22Rv1 (cell line): ENCODE results near the gene ESYT1.
A peak's percentile ranks its signal among the peaks of the same experiment; 100 is the strongest.

Experiments used
- H3K27ac ChIP-seq: fragments of 450-650 bp; 2 replicates; pipeline ENCODE4 v1.5.1; 2017
- ZFX ChIP-seq: fragments of 450-650 bp; IDR thresholded peaks from 2 replicates; pipeline ENCODE4 v1.6.1; 2017; ENCODE audit warnings: antibody characterized with exemption, borderline replicate concordance
- TF ChIP-seq, protein P1 (sequence below): fragments of 450-650 bp; IDR thresholded peaks from 2 replicates; pipeline ENCODE4 v1.5.1; 2017; ENCODE audit warnings: mild to moderate bottlenecking

Gene ESYT1, protein sequence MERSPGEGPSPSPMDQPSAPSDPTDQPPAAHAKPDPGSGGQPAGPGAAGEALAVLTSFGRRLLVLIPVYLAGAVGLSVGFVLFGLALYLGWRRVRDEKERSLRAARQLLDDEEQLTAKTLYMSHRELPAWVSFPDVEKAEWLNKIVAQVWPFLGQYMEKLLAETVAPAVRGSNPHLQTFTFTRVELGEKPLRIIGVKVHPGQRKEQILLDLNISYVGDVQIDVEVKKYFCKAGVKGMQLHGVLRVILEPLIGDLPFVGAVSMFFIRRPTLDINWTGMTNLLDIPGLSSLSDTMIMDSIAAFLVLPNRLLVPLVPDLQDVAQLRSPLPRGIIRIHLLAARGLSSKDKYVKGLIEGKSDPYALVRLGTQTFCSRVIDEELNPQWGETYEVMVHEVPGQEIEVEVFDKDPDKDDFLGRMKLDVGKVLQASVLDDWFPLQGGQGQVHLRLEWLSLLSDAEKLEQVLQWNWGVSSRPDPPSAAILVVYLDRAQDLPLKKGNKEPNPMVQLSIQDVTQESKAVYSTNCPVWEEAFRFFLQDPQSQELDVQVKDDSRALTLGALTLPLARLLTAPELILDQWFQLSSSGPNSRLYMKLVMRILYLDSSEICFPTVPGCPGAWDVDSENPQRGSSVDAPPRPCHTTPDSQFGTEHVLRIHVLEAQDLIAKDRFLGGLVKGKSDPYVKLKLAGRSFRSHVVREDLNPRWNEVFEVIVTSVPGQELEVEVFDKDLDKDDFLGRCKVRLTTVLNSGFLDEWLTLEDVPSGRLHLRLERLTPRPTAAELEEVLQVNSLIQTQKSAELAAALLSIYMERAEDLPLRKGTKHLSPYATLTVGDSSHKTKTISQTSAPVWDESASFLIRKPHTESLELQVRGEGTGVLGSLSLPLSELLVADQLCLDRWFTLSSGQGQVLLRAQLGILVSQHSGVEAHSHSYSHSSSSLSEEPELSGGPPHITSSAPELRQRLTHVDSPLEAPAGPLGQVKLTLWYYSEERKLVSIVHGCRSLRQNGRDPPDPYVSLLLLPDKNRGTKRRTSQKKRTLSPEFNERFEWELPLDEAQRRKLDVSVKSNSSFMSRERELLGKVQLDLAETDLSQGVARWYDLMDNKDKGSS

DNA sequence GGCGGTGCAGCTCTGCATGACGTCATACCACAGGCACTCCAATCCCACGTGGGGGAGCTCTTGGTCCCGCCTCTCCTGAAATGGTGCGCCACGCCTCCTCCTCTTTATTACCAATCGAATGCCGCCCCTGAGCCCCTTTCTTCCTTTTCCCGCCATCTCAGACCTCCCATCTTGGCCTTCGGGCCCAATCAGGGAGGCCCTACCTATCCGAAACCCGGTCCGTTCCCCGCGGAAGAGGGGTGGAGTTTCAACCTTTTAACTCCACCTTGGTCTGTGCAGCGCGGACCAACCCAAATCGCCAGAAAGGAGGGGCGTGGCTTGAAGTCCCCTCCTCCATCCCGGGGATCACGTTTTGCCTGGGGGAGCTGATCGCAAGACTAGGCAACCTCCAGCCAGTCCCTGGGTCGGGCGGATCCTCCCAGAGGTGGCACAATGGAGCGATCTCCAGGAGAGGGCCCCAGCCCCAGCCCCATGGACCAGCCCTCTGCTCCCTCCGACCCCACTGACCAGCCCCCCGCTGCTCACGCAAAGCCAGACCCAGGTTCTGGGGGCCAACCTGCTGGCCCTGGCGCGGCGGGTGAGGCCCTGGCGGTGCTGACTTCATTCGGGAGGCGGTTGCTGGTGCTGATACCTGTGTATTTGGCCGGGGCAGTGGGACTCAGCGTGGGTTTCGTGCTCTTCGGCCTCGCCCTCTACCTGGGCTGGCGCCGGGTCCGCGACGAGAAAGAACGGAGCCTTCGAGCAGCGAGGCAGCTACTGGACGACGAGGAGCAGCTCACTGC is at the start of gene ESYT1:
Gene ESYT1 (plus strand): TSS at position 380 of the 782 bp plus-strand sequence. CDS start 53 bp downstream, at position 433.
- TF ChIP-seq, protein P1, sequence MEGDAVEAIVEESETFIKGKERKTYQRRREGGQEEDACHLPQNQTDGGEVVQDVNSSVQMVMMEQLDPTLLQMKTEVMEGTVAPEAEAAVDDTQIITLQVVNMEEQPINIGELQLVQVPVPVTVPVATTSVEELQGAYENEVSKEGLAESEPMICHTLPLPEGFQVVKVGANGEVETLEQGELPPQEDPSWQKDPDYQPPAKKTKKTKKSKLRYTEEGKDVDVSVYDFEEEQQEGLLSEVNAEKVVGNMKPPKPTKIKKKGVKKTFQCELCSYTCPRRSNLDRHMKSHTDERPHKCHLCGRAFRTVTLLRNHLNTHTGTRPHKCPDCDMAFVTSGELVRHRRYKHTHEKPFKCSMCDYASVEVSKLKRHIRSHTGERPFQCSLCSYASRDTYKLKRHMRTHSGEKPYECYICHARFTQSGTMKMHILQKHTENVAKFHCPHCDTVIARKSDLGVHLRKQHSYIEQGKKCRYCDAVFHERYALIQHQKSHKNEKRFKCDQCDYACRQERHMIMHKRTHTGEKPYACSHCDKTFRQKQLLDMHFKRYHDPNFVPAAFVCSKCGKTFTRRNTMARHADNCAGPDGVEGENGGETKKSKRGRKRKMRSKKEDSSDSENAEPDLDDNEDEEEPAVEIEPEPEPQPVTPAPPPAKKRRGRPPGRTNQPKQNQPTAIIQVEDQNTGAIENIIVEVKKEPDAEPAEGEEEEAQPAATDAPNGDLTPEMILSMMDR: peak; percentile 23; the same call in 1 of the 2 replicates
- no peak for TF ChIP-seq ZFX

DNA sequence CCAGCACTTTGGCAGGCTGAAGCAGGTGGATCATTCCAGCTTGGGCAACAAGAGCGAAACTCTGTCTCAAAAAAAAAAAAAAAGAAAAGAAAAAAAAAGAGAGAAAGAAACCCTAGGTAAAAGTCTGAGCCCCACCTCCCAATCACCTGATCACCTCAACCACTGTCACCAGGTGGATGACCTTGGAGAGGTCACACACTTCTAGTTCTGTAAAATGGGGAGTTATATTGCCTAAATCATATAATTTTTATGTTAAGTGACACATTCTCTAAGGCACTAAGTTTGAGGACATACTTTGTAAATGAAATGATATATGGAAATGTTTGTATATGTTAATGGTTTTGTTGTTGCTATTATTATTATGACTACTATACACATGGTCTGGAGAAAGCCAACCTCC is 49.6 kb upstream of the ESYT1 start:
- no peak for TF ChIP-seq ZFX
- TF ChIP-seq, protein P1: no peak
- peak overlapping the region; percentile 99 for H3K27ac ChIP-seq

More for the DNA sequence above, at the start of gene ESYT1:
- H3K27ac ChIP-seq: peak within 1 kb of the TSS; percentile 88

DNA sequence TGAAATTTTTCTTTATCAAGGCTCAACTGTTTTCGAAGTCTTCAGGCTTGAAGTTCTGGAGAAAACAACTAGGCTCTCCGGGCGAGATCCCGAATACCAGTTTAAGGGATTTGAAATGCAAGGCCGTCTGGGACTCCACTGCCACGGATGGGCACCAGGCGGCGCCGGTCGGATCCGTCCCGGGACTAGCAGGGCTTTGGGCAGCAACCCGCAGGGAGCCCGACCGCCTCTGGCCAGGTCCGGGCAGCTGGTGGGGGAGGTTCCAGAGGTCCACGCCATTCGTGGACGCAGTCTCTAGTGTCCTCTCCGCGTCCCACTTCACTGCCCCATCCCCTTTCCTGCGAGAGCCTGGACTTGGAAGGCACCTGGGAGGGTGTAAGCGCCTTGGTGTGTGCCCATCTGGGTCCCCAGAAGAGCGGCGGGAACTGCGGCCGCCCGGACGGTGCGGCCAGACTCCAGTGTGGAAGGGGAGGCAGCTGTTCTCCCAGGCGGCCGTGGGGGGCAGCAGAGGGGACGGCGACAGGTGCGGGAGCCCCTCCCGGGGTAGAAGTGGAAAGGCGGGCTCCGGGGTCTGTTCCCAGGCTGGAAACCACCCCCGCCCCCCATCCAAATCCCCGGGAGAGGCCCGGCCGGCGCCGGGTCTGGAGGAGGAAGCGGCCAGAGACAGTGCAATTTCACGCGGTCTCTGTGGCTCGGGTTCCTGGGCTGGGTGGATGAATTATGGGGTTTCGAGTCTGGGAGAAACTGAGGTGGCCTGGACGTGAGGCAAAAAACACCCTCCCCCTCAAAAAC is 48.9 kb upstream of the ESYT1 start:
- TF ChIP-seq, protein P1: peak; percentile 99
- no peak for TF ChIP-seq ZFX
- H3K27ac ChIP-seq: peak overlapping the region; percentile 99

DNA sequence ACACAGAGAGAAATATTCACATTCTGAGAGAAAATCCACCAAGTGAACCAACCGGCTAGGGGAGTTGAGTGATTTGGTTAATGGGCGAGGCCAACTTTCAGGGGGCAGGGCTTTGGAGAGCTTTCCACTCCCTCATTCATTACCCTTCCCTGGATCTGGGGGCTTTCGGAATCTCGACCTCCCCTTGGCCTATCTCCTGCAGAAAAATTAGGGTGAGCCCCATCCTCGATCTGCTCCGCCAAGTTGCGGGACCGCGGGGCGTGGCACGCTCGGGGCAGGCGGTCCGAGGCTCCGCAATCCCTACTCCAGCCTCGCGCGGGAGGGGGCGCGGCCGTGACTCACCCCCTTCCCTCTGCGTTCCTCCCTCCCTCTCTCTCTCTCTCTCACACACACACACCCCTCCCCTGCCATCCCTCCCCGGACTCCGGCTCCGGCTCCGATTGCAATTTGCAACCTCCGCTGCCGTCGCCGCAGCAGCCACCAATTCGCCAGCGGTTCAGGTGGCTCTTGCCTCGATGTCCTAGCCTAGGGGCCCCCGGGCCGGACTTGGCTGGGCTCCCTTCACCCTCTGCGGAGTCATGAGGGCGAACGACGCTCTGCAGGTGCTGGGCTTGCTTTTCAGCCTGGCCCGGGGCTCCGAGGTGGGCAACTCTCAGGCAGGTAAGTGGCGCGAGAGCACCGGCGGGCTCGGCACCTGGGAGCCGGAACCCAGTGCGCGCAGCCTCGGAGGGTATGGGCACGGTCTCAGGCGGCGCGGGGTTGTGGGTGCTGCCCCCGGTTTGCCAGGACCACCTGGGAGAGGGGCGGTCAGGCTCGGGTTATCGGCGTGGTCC is 48.1 kb upstream of the ESYT1 start, which contains the start of gene ERBB3:
Gene ERBB3 (plus strand): TSS at position 443 of the 833 bp plus-strand sequence. CDS start 136 bp downstream, at position 579.
- TF ChIP-seq, protein P1: no peak
- TF ChIP-seq ZFX: no peak
- peak within 1 kb of the TSS; percentile 99 for H3K27ac ChIP-seq

DNA sequence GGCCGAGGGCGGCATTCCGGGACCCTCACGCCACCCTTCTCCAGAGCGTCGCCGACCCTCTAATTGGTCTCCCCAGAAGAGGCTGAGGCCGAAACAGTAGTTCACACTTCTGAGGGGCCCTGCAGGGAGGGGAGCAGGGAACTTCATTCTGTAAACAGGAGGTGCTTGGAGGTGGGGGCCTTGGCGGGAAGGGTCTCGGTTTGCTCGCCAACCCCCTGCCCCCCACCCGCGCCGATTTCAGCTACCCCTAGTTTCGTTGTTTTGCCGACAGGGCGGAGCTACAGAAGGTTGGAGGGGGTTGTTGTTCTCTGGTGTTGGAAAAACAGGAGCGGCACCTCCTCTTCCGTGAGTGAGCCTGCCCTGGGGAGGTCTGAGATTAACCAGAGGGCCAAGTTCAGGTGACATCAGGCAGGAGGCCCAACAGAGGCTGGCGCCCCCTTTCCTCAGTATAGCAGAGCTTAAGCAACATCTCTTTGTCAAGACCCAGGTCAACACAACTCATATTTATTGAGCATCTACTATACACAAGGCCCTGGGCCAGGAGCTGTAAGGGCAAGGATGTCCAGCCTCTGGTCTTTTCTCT is 47.4 kb upstream of the ESYT1 start:
- H3K27ac ChIP-seq: peak overlapping the region; percentile 99
- TF ChIP-seq, protein P1: 0 out of 2 replicates have a peak, but pooled peaks have one; percentile 8
- TF ChIP-seq ZFX: no peak
